KMS-11 (cell line): ENCODE results near the gene LMNA.
"Not testable (repeated sequence)": the region's sequence is repeated elsewhere in the genome, so short reads cannot be mapped to it uniquely, and the experiment has no call there.

Source experiments
- H2AFZ ChIP-seq: fragments of 200-600 bp; sonication (generic); 2 replicates; pipeline ENCODE4 v1.6.1; 2016; ENCODE audit warnings: antibody characterized with exemption, mixed run types, low read depth
- H3K27ac ChIP-seq: fragments of 200-600 bp; sonication (generic); 2 replicates; pipeline ENCODE4 v1.6.1; 2016; ENCODE audit warnings: mild to moderate bottlenecking, mixed run types
- H3K27me3 ChIP-seq: fragments of 200-600 bp; sonication (generic); 2 replicates; pipeline ENCODE4 v1.6.1; 2017; ENCODE audit warnings: mild to moderate bottlenecking, low read depth, mixed run types, moderate library complexity; ENCODE audit not compliant: insufficient read depth
- H3K36me3 ChIP-seq: fragments of 200-600 bp; sonication (generic); 2 replicates; pipeline ENCODE4 v1.6.1; 2017; ENCODE audit warnings: mild to moderate bottlenecking, mixed run types; ENCODE audit not compliant: insufficient read depth
- H3K4me1 ChIP-seq: fragments of 200-600 bp; sonication (generic); 2 replicates; pipeline ENCODE4 v1.6.1; 2016; ENCODE audit warnings: mild to moderate bottlenecking, low read depth, mixed run types; ENCODE audit not compliant: poor library complexity, severe bottlenecking
- H3K4me2 ChIP-seq: fragments of 200-600 bp; sonication (generic); 2 replicates; pipeline ENCODE4 v1.7.0; 2016; ENCODE audit warnings: mild to moderate bottlenecking, mixed run types
- H3K4me3 ChIP-seq: fragments of 200-600 bp; sonication (generic); IDR thresholded peaks from 2 replicates; pipeline ENCODE4 v1.6.1; 2017; ENCODE audit warnings: low read depth, low read length, mixed read lengths; ENCODE audit not compliant: insufficient read depth
- H3K79me2 ChIP-seq: fragments of 200-600 bp; sonication (generic); 2 replicates; pipeline ENCODE4 v1.6.1; 2016; ENCODE audit warnings: low read depth, mixed run types; ENCODE audit not compliant: insufficient read depth
- H3K9ac ChIP-seq: fragments of 200-600 bp; sonication (generic); 2 replicates; pipeline ENCODE4 v1.6.1; 2016; ENCODE audit warnings: mild to moderate bottlenecking, mixed run types
- H4K20me1 ChIP-seq: fragments of 200-600 bp; sonication (generic); 2 replicates; pipeline ENCODE4 v1.6.1; 2016; ENCODE audit warnings: mild to moderate bottlenecking, mixed run types; ENCODE audit not compliant: insufficient read depth

LMNA gene

DNA sequence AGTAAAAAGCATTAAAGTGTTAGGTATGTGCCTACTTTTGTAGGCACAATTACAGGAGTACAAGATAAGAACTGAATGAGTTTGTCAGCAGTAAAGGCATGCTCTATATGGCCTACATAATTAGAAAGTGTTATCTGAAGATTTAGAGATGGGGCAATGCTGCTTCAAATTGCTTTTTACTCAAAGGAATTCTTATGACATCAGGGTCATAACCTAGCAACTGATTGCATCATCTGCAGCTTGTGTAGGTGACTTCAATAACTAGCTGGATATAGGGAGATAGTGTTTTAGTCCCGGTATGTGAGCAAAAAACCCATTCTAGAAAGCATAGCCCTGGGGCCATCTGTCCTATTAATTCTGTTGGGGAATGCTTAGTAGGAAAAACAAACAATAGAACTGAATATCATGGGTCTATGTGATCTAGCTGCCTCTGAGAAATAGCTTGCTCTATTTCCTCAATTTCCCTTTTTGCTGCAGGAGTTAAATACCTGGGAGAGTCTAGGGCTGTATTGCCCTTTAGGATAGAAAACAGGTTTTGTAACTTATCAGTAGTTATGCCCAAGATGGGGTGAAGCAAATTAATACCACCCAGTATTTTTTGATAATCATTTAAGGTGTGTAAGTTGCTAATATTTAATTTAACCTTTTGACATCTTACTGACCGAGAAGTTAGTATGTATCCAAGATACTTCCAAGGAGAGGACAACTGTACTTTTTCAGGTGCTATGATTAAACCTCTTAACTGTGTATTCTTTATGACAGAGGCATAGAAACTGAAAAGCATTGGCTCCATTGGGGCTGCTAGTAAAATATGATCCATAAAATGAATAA, 72.1 kb downstream of the LMNA start:
- H3K27ac ChIP-seq, H3K9ac ChIP-seq, H3K27me3 ChIP-seq, H3K4me1 ChIP-seq, H3K4me2 ChIP-seq, H3K36me3 ChIP-seq, H2AFZ ChIP-seq, H3K79me2 ChIP-seq, H3K4me3 ChIP-seq, H4K20me1 ChIP-seq: not testable (repeated sequence)
